ENCODE measurements around the gene RAPGEF1.
A peak's percentile ranks its signal among the peaks of the same experiment; 100 is the strongest.

Gene RAPGEF1

GRCh38 chr9:131704988-131705387 lies 34.9 kb downstream of the RAPGEF1 start:
- DNase-seq: no peak

DNA sequence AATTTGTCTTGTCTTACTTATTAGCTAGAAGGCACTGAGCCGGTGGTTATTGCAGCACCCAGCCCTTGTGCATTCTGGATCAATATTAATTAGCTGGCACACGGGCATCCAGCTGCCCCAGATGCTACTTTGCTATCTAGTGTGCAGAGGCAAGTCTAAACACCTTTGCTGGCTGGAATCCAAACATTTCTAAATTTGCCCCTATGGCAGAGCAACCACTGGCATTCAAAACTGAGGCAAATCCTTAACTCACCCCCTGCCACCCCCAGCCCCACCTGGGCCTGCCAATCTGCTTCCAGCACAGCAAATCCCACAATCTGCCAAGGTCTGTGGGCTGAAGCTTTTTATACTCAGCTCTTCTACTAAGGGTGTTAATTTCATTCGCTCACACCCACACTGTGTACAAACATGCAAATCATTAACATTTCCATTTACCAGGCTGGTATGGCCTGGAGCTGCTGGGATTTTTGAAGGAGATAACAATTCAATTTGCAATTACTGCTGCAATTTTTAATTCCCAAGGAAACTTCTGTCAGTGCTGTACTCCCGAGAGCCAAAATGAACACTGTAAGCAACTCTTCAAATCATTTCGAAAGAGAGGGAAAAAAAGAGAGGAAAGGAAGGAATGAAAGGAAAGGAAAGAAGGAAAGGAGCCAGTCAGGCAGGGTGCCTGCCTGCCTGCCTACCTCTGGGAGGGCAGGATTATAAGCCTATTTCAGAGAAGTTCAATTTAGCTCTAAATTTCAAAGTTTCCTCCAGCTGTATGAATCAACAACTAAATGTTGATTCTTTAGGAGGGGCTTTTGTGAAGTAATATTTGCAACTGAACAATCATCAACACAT lies 35.5 kb downstream of the RAPGEF1 start:
- peak; percentile 91 for DNase-seq

GRCh38 chr9:131703697-131704096 lies 36.2 kb downstream of the RAPGEF1 start:
- no peak for DNase-seq

DNA sequence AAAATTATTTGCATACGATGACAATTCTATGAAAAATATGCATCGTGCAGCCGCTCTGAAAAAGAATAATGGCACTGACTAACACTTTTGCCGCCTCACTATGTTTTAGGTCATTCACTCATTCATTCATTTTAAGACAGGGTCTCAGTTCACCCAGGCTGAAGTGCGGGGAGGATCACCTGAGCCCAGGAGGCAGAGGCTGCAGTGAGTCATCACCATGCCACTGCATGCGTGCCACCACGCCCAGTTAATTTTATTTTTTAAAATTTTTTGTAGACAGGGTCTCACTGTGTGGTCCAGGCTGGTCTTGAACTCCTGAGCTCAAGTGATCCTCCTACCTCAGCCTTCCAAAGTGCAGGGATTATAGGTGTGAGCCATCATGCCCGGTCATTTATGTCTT lies 37.0 kb downstream of the RAPGEF1 start:
- no peak for DNase-seq

- DNase-seq: no peak
Observed at GRCh38 chr9:131701789-131702337, 38.0 kb downstream of the RAPGEF1 start.

DNA sequence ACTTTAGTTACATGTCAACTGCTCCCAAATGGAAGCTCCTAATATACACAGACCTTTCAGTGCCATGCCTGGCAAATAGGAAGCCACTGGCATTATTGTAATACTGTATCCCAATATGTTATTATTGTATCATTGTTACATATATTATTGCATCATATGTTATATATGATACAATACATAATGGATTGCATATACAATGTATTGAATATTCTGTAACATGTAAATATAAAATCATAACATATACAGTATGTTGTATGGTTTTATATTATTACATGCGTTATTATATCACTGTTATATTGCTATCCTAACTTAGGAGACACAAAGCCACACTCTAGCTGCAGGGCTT lies 38.5 kb downstream of the RAPGEF1 start:
- no peak for DNase-seq

GRCh38 chr9:131700765-131701435 lies 39.0 kb downstream of the RAPGEF1 start:
- DNase-seq: no peak

DNA sequence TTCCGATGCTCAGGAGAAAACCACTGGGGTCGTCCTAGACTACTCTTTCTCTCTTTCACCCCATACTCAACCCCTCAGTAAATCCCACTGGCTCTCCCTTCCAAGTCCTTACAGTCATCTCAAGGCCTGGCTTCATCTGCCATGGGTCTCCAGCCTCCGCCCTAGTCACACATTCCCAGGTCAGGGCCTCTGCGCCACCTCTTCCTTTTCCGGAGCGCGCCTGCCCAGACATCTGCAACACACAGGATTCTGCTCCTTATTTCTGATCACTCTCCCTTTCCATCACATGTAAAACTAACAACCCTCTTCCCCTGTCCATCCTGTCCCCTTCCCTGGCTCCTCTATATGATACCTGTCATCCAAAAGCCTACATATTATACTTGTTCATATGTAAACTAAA lies 39.8 kb downstream of the RAPGEF1 start:
- DNase-seq: no peak

GRCh38 chr9:131698618-131698985 lies 41.3 kb downstream of the RAPGEF1 start:
- DNase-seq: no peak

DNA sequence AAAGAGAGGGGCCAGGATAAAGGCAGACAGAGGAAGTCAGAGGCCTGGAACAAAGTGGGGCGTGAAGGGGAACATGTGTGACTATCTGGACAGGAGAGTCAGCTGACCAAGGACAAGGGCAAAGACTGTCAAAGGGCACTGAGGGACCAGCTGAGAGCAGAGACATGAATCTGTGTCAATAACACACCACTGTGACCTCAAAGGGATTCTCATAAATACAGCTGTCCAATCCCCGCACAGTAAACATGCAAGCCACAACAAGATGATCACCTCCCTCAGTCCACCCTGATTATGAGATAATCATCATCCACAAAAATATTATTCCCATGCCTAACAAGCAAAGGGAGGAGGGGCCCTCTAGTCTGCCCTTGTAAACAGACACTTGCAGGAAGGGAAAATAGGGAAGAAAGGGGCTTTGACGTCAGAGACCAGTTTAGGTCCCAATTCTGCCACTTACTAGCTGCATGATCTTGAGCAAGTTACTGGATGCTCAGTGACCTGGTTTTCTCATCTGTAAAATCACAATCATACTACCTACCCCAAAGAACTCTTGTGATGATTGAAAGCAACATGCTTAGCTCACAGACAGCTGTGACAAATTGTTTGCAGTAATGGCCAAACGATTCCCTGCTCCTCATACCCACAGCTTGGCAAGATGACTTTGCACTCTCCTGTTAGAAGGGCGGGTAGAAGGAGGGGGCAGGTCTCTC lies 41.8 kb downstream of the RAPGEF1 start:
- no peak for DNase-seq

- DNase-seq: no peak
Observed at GRCh38 chr9:131697097-131697496, 42.8 kb downstream of the RAPGEF1 start.

DNA sequence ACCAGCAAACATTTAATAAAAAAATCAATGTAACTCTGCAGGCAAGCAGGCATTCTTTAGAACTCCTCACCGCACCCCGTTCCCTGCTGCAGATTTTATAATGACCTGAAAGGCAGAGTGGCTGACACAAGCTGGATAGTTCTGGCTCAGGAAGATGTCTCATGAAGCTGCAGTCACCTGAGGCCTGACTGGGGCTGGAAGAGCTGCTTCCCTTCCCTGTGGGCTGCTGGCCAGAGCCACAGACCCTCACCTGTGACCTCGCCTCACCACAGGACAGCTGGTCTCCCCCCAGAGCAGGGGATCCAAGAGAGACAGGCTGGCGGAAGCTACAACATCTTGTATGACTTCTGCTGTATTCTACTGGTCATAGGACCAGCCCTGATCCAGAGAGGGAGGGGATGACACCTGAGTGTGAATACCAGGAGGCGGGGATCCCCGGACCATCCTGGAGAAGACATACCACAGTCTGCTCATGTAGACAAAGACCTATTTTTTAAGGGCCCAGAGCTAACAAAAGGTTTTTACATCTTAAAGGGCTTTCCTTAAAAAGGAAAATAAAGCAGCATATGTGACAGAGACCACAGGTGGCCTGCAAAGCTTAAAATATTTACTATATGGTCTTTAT lies 43.9 kb downstream of the RAPGEF1 start:
- no peak for DNase-seq

DNA sequence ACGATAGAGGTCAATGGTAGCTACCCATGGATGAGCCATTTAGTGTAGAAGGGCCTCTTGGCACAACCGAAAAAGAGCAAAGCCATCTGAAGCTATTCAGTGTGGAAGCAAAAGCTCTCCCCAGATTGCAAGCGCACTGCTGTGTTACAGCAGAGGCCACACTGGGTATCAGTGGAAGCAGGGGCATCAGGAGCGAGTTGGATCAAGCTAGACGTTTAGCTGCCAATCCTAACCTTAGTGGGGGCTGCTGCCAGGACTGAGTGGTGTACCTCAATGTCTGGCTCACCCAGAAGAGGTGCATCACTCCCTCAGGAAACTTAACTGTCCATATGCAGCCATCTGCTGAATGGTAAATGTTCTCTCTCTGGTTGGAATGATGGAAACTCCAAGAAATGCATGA lies 44.5 kb downstream of the RAPGEF1 start:
- no peak for DNase-seq

GRCh38 chr9:131693651-131694597 lies 46.0 kb downstream of the RAPGEF1 start:
- DNase-seq: no peak

DNA sequence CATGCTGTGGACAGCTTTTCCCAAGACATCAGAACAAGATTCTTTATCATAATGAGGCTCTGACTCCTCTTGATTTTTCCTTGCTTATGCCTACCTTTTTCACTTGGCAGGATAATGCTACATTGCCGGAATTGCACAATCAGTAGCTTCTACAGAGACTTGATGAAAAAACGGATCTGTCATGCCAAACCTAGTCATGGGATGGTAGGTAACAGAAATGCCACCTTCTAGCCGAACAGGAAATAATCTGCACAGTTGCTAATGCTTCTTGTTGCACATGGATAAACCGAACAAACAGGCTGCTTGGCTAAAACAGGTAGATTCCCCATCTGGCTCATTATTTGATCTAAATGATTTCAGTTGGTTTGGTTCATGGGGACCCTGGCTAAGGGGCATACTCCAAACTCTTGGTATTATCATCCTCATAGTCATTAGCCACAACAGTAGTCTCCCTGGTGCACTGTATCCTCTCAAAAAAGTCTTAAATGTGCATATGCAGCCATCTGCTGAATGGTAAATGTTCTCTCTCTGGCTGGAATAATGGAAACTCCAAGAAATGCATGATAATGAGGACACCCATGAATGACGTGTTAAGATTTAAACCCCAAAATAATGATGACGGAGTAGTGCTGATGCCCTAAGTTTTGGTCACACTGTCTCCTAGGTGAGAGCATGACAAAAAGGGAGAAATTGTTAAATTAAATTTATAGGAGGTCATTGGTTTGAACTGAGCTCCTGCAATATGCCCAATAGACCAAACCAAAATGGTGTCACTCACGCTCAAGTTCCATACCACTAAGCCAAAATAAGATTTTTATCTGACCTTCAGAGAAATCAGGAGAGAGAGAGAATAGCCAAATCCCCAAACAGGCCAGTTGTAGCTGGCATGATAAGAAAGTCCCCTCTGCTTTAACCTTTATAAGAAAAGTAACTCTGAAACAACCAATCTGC lies 47.0 kb downstream of the RAPGEF1 start:
- no peak for DNase-seq

GRCh38 chr9:131691969-131692611 lies 47.8 kb downstream of the RAPGEF1 start:
- no peak for DNase-seq

DNA sequence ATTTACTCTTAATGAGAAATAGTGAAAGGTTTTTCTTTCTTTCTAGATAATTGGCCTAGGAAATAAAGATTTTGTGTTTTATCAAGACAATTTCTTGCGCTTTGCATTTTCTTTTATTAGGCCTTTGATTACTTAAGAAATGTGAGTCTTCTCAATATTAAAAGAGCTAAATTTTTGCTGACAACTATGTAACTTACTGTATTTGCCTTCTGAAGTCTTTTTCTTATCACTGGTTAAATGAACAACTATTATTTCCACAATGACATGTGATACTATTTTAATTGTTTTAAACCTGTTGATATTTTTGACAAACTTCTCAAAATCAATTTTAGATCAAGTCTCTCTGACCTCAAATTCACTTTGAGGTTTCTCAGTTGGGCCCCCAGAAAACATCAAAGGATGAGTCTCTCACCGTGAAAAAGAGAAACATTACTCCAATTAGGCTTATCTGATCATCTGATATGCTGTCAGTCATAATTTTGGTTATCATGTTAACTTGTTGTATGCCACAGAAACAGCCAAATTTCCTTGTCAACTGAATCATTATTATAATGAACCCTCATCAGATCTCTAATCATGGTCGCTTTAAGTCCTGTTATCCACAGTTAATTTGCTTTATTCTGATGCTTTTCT lies 48.8 kb downstream of the RAPGEF1 start:
- DNase-seq: no peak

GRCh38 chr9:131690462-131690861 lies 49.4 kb downstream of the RAPGEF1 start:
- DNase-seq: no peak

- no peak for DNase-seq
Observed at GRCh38 chr9:131688377-131688776, 51.5 kb downstream of the RAPGEF1 start.

All from NCI-H82 (cell line).